ENCODE results near the gene IL5.
"Not testable (repeated sequence)": the region's sequence is repeated elsewhere in the genome, so short reads cannot be mapped to it uniquely, and the experiment has no call there.

The IL5 gene

DNA sequence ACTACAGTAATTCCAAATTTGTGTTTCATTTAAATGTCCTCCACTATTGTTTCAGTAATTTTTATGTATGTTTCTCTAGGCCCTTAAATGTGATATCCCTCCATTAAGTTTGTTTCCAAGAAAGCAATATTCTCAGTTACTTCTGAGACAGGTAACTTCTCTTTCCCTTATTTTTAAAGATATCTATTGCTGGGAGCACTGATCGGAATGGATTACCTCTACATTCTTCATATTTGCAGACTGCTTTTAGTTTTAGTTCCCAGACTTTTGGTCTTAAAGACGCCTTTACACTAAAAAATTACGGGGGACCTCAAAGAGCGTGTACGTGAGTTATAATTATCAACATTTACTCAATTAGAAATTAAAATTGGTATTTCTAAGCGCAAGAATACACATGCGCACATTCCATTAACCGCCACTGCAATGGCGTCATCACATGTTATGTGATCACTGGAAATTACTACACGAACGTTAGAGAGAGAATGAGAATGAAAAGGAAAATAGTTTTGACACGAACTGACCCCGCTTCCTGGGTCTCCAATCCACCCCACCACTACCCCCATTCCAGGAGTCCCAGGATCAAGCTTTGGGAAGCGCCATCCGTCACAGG, 12.9 kb upstream of the IL5 start:
- Mint-ChIP-seq H3K36me3 (ENCODE audit: insufficient read depth) (peaks cover 17% of the 10 kb centered on the region), H3K9me3 (no peaks in the 10 kb centered on the region), H3K4me3 (peak overlapping the region; percentile 94 to 95), H3K4me1 (ENCODE audit: low read depth in 2 of 2) (peaks cover 18 to 27% of the 10 kb centered on the region in 2 donors), H3K27me3 (no peaks in the 10 kb centered on the region), H3K27ac (peak overlapping the region; percentile 97 to 98)
- no peak for DNase-seq
- peak; percentile 7 for ATAC-seq (replicated peaks)

GRCh38 chr5:132549576-132549975, 6.3 kb upstream of the IL5 start:
- H3K27ac Mint-ChIP-seq, result no peak overlapping the region
- no peaks in the 10 kb centered on the region for H3K27me3 Mint-ChIP-seq
- no peaks in the 10 kb centered on the region for H3K9me3 Mint-ChIP-seq
- no peaks in the 10 kb centered on the region for H3K4me1 Mint-ChIP-seq (ENCODE audit: low read depth in 2 of 2)
- no peak overlapping the region for H3K4me3 Mint-ChIP-seq
- no peaks in the 10 kb centered on the region for H3K36me3 Mint-ChIP-seq (ENCODE audit: insufficient read depth)
- no peak for ATAC-seq (replicated peaks)
- no peak for DNase-seq

- H3K27ac Mint-ChIP-seq; H3K27me3 Mint-ChIP-seq; DNase-seq; ATAC-seq (replicated peaks); H3K36me3 Mint-ChIP-seq (ENCODE audit: insufficient read depth); H3K4me1 Mint-ChIP-seq (ENCODE audit: low read depth in 2 of 2); H3K4me3 Mint-ChIP-seq; H3K9me3 Mint-ChIP-seq: not testable (repeated sequence)
Measured at GRCh38 chr5:132548834-132549233, 5.5 kb upstream of the IL5 start.

DNA sequence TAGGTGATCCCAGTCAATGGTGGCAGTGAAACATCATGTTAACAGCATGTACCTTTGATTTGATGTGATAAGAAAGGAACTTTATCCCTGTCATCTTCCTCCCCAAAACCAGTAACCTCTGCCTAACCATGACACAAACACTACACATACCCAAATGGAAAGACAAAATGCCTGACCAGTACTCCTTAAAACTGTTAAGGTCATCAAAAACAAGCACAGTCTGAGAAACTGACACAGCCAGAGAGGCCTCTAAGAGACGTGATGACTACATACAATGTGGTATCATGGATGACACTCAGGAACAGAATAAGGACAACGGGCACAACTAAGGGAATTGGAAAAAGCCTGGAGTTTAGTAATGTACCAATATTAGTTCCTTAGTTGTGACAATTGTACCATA, 3.9 kb upstream of the IL5 start:
- Mint-ChIP-seq H3K27me3 (no peaks in the 10 kb centered on the region), H3K9me3 (no peaks in the 10 kb centered on the region)

DNA sequence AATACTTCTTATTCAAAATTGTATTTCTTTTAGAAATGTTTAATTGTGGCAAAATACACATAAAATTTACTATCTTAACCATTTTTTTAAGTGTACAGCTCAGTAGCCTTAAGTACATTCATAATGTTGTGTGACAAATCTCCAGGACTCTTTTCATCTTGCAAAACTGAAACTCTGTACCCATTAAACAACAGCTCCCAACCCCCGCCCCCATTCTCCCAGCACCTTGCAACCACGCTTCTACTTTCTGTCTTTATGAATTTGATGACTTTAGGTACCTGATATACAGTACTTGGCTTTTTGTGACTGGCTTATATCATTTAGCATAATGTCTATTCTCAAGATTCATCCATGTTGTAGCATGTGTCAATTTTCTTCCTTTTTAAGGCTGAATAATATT, 2.8 kb upstream of the IL5 start:
- DNase-seq (no peak), ATAC-seq (replicated peaks) (no peak)
- Mint-ChIP-seq H3K27me3 (no peaks in the 10 kb centered on the region), H3K4me1 (ENCODE audit: low read depth in 2 of 2) (no peaks in the 10 kb centered on the region), H3K9me3 (no peaks in the 10 kb centered on the region), H3K4me3 (no peak overlapping the region), H3K27ac (no peak overlapping the region), H3K36me3 (ENCODE audit: insufficient read depth) (no peaks in the 10 kb centered on the region)

More for the DNA sequence above, 3.9 kb upstream of the IL5 start:
- no peak overlapping the region for H3K27ac Mint-ChIP-seq
- no peaks in the 10 kb centered on the region for H3K4me1 Mint-ChIP-seq (ENCODE audit: low read depth in 2 of 2)
- DNase-seq, result no peak
- no peak overlapping the region for H3K4me3 Mint-ChIP-seq
- no peak for ATAC-seq (replicated peaks)
- H3K36me3 Mint-ChIP-seq (ENCODE audit: insufficient read depth), result no peaks in the 10 kb centered on the region

- no peak overlapping the region for H3K27ac Mint-ChIP-seq
- no peak overlapping the region for H3K4me3 Mint-ChIP-seq
- DNase-seq (no peak), ATAC-seq (replicated peaks) (no peak)
- H3K9me3 Mint-ChIP-seq, result no peaks in the 10 kb centered on the region
- peaks cover 10 to 11% of the 10 kb centered on the region in 2 donors for H3K27me3 Mint-ChIP-seq
- H3K36me3 Mint-ChIP-seq (ENCODE audit: insufficient read depth), result peaks cover 4% of the 10 kb centered on the region
- no peaks in the 10 kb centered on the region for H3K4me1 Mint-ChIP-seq (ENCODE audit: low read depth in 2 of 2)
Measured at GRCh38 chr5:132540764-132541163, 2.6 kb downstream of the IL5 start.

- Mint-ChIP-seq H3K4me3 (no peak overlapping the region), H3K27me3 (peaks cover 16 to 17% of the 10 kb centered on the region in 2 donors), H3K36me3 (ENCODE audit: insufficient read depth) (peaks cover 4% of the 10 kb centered on the region), H3K9me3 (no peaks in the 10 kb centered on the region), H3K4me1 (ENCODE audit: low read depth in 2 of 2) (no peaks in the 10 kb centered on the region), H3K27ac (no peak overlapping the region)
- DNase-seq, result no peak
- no peak for ATAC-seq (replicated peaks)
Measured at GRCh38 chr5:132540149-132540548, 3.2 kb downstream of the IL5 start.

DNA sequence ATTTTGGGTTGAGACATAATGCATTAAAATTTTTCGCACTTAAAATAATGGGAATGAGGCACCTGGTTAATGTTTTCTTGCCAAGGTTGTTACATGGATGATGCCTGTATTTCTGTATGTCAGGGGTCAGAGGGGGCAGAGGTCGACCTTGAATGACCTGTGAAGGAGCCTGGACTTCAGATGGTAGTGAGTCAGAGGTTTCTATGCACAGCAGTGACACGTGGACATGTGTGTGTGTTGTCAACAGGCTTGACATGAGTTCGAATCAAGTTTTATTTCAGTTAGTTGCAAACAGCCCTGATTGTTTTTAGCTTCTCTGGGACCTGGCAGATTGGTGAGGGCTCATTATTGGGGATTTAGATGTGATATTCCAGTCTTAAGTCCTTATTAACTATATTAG, 3.6 kb downstream of the IL5 start:
- peaks cover 21 to 22% of the 10 kb centered on the region in 2 donors for H3K27me3 Mint-ChIP-seq

GRCh38 chr5:132530946-132531345, 12.4 kb downstream of the IL5 start:
- DNase-seq, result no peak
- Mint-ChIP-seq H3K4me1 (ENCODE audit: low read depth in 2 of 2) (peaks cover 4 to 5% of the 10 kb centered on the region in 2 donors), H3K36me3 (ENCODE audit: insufficient read depth) (no peaks in the 10 kb centered on the region), H3K27me3 (peaks cover 27 to 36% of the 10 kb centered on the region in 2 donors), H3K27ac (no peak overlapping the region), H3K4me3 (no peak overlapping the region), H3K9me3 (no peaks in the 10 kb centered on the region)
- no peak for ATAC-seq (replicated peaks)

More for the DNA sequence above, 3.6 kb downstream of the IL5 start:
- ATAC-seq (replicated peaks), result no peak
- Mint-ChIP-seq H3K9me3 (no peaks in the 10 kb centered on the region), H3K4me3 (no peak overlapping the region), H3K27ac (no peak overlapping the region), H3K36me3 (ENCODE audit: insufficient read depth) (peaks cover 4% of the 10 kb centered on the region), H3K4me1 (ENCODE audit: low read depth in 2 of 2) (no peaks in the 10 kb centered on the region)
- DNase-seq, result no peak

GRCh38 chr5:132528866-132529634, 14.3 kb downstream of the IL5 start:
- DNase-seq (no peak), ATAC-seq (replicated peaks) (peak; percentile 52)
- Mint-ChIP-seq H3K4me3 (no peak overlapping the region), H3K27me3 (peaks cover 13 to 21% of the 10 kb centered on the region in 2 donors), H3K9me3 (no peaks in the 10 kb centered on the region), H3K36me3 (ENCODE audit: insufficient read depth) (no peaks in the 10 kb centered on the region), H3K4me1 (ENCODE audit: low read depth in 2 of 2) (peaks cover 4 to 5% of the 10 kb centered on the region in 2 donors), H3K27ac (no peak overlapping the region)

DNA sequence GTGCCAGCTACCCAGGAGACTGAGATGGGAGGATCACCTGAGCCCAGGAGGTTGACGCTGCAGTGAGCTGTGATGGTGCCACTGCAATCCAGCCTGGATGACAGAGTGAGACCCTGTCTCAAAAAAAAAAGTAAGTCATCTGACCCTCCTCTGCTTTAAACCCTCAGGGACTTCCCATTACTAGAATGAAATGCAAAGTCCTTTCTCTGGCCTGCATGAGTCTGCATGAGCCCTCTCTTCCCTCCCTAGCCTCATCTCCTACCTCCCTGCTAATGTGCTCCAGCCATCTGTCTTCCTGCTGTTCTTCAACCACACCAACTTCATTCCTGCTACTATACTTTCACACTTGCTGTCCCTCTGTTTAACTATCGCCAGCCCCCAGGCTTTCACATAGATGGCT, 15.3 kb downstream of the IL5 start:
- ATAC-seq (replicated peaks) (no peak), DNase-seq (no peak)
- Mint-ChIP-seq H3K27ac (no peak overlapping the region), H3K36me3 (ENCODE audit: insufficient read depth) (no peaks in the 10 kb centered on the region), H3K27me3 (peaks cover 13 to 21% of the 10 kb centered on the region in 2 donors), H3K9me3 (no peaks in the 10 kb centered on the region), H3K4me1 (ENCODE audit: low read depth in 2 of 2) (peaks cover 4 to 5% of the 10 kb centered on the region in 2 donors), H3K4me3 (no peak overlapping the region)

DNA sequence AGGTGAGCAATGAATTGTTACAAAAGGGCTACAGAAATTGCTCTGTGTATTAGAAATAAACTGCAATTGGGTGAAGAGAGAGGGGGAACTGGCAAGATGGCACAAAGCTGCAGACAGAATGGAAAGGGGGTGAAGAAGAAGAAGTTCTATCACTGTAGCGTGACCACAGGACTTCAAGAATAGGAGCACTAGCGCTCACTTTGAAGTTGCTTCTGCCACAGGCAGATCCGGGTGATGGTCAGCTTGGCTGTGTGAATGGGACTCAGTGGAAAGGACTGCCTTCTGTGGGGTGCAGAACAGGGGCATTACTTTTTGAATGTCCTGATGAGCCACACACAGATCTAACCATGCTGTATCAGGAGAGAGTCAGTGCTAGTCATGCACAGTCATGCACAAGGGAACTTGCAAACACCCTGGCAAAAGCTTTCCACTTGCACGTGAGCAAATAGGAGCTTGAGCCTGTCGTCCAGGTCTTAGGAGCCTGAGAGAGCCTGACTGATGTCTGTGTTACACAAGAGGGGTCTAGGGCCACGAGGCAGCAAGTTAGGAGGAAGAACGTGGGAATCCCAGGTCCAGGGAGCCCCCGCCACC, 16.3 kb downstream of the IL5 start:
- Mint-ChIP-seq H3K4me1 (ENCODE audit: low read depth in 2 of 2) (peaks cover 4 to 5% of the 10 kb centered on the region in 2 donors), H3K27ac (no peak overlapping the region), H3K4me3 (no peak overlapping the region), H3K36me3 (ENCODE audit: insufficient read depth) (no peaks in the 10 kb centered on the region), H3K27me3 (peaks cover 11 to 12% of the 10 kb centered on the region in 2 donors), H3K9me3 (no peaks in the 10 kb centered on the region)
- no peak for DNase-seq
- no peak for ATAC-seq (replicated peaks)

DNA sequence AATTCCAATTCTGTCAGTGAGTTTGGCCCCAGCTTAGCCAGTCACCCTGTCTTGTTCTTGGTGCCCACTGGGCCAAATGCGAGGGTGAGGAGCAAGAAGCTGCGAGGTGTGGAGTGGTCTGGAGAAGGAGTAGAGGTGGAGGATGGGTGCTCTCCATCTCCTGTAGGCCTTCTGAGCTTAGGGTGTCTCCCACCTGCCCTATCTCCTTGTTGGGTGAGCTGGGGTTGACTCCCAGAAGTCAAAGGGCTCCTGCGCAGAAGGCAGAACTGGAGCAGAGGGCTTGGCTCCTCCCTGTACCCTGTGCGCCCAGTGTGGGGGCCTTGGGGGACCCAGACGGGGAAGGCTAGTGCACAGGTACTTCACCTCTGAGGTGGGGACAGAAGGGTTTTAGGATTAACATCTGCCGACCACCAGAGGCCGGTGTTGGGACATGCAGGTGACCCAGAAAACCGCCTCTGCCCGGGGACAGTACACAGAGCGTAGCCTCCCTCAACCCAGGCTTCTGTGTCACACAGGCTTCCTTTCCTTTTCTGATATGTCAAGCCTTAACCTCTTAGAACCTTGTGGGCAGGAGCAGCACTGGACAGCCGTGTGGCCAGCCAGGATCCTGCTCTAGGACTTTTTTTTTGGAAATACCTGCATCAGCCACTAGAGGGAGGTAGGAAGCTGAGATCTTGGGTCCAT, 16.9 kb downstream of the IL5 start:
- Mint-ChIP-seq H3K36me3 (ENCODE audit: insufficient read depth) (no peaks in the 10 kb centered on the region), H3K4me1 (ENCODE audit: low read depth in 2 of 2) (peaks cover under 1 to 3% of the 10 kb centered on the region in 2 donors), H3K27ac (no peak overlapping the region), H3K9me3 (no peaks in the 10 kb centered on the region), H3K27me3 (peaks cover 4 to 6% of the 10 kb centered on the region in 2 donors), H3K4me3 (no peak overlapping the region)
- DNase-seq (peak; percentile 58 to 68 (median 60)), ATAC-seq (replicated peaks) (peak; percentile 72)
